ENCODE measurements around the gene OR52E6. TPM values are rescaled to one million over a fixed set of nuclear protein-coding genes. Genes with fewer than 3 reads are reported as not detected.

The OR52E6 gene
- total and polyA plus RNA-seq, 8 donors, result not detected

DNA sequence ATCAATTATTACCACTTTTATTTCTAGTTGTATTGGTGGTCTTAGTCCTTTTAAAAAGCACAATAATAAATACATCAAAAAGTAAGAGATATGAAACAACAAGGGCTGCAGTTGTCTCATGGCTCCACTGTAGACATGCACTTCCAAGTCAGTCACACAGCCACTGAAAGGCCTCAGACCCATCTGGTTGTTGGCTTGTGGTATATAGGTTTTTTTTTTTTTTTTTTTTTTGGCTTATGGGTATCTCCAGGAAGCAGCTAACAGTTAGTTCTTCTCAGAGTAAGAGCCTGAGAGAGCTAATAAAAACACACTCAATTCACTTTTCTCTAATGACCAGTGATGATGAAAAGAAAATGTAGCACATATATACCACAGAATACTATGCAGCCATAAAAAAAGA lies 6.0 kb upstream of the OR52E6 start:
- intact Hi-C loops (cut with DNase I), result no loop called here
- no peak overlapping the region for H3K4me3 ChIP-seq
- H3K4me1 ChIP-seq, result no peaks in the 10 kb centered on the region
- H3K27ac ChIP-seq, result no peak overlapping the region
- no peak for ATAC-seq
- no peaks in the 10 kb centered on the region for H3K36me3 ChIP-seq
- no peaks in the 10 kb centered on the region for H3K27me3 ChIP-seq
- DNase-seq, result no peak
- no peaks in the 10 kb centered on the region for H3K9me3 ChIP-seq
- TF ChIP-seq, protein P1, sequence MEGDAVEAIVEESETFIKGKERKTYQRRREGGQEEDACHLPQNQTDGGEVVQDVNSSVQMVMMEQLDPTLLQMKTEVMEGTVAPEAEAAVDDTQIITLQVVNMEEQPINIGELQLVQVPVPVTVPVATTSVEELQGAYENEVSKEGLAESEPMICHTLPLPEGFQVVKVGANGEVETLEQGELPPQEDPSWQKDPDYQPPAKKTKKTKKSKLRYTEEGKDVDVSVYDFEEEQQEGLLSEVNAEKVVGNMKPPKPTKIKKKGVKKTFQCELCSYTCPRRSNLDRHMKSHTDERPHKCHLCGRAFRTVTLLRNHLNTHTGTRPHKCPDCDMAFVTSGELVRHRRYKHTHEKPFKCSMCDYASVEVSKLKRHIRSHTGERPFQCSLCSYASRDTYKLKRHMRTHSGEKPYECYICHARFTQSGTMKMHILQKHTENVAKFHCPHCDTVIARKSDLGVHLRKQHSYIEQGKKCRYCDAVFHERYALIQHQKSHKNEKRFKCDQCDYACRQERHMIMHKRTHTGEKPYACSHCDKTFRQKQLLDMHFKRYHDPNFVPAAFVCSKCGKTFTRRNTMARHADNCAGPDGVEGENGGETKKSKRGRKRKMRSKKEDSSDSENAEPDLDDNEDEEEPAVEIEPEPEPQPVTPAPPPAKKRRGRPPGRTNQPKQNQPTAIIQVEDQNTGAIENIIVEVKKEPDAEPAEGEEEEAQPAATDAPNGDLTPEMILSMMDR (IDR thresholded peaks at IDR 0.05), result no peak

- Histone ChIP-seq H3K4me3 (no peak overlapping the region), H3K9me3 (no peaks in the 10 kb centered on the region), H3K36me3 (no peaks in the 10 kb centered on the region), H3K27ac (no peak overlapping the region), H3K27me3 (no peaks in the 10 kb centered on the region), H3K4me1 (no peaks in the 10 kb centered on the region)
- intact Hi-C loops (cut with DNase I), result no loop called here
- TF ChIP-seq, protein P1 (IDR thresholded peaks at IDR 0.05), result no peak
- ATAC-seq, result no peak
- no peak for DNase-seq
These were observed 5.0 kb upstream of the OR52E6 start for GRCh38 chr11:5846701-5847100.

GRCh38 chr11:5837695-5838094 lies 4.0 kb downstream of the OR52E6 start:
- intact Hi-C loops (cut with DNase I), result no loop called here
- ATAC-seq (peak; percentile 84), DNase-seq (no peak)
- H3K27me3 ChIP-seq, result no peaks in the 10 kb centered on the region
- H3K27ac ChIP-seq, result no peak overlapping the region
- TF ChIP-seq, protein P1 (IDR thresholded peaks at IDR 0.05), result no peak
- H3K4me1 ChIP-seq, result no peaks in the 10 kb centered on the region
- H3K36me3 ChIP-seq, result no peaks in the 10 kb centered on the region
- no peak overlapping the region for H3K4me3 ChIP-seq
- H3K9me3 ChIP-seq, result no peaks in the 10 kb centered on the region

DNA sequence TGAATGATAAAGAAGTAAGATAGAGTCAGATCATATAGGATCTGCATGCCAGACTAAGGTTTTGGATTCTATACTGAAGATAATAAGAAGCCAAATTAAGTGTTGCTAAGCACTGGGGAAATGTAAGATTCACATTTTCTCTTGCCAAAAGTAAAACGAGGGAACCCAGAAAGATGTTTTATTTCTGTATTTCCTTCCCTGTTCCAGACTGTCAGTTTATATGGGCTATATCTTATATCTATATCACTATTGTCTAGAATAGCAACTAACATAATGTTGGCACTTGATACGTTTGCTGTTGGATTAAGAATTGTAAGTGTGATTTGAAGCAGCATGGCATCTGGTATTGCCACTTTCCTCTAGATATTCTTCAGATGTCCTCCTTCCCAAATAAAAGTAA lies 8.3 kb downstream of the OR52E6 start:
- intact Hi-C loops (cut with DNase I), result no loop called here
- no peak overlapping the region for H3K27ac ChIP-seq
- no peak overlapping the region for H3K4me3 ChIP-seq
- ATAC-seq, result no peak
- no peak for DNase-seq
- TF ChIP-seq, protein P1 (IDR thresholded peaks at IDR 0.05), result no peak
- no peaks in the 10 kb centered on the region for H3K27me3 ChIP-seq
- no peaks in the 10 kb centered on the region for H3K36me3 ChIP-seq
- H3K9me3 ChIP-seq, result no peaks in the 10 kb centered on the region
- H3K4me1 ChIP-seq, result no peaks in the 10 kb centered on the region

- Histone ChIP-seq H3K9me3 (peaks cover 0 to under 1% of the 10 kb centered on the region in 2 donors), H3K4me3 (no peak overlapping the region), H3K36me3 (no peaks in the 10 kb centered on the region), H3K27ac (no peak overlapping the region), H3K27me3 (no peaks in the 10 kb centered on the region), H3K4me1 (no peaks in the 10 kb centered on the region)
- ATAC-seq (no peak), DNase-seq (no peak)
- TF ChIP-seq, protein P1 (IDR thresholded peaks at IDR 0.05), result no peak
- intact Hi-C loops (cut with DNase I), result no loop called here
These were observed 10.4 kb downstream of the OR52E6 start for GRCh38 chr11:5831196-5831829.

Data from left lung (tissue), 10 donors.